IMR-90 (cell line): ENCODE results near the gene TPMT. TPM values are rescaled to one million over a fixed set of nuclear protein-coding genes. Genes with fewer than 3 reads are reported as not detected.

Experiments
- ATAC-seq: fragments of 200-7000 bp; cut with Tn5 transposase; 2 replicates; pipeline ENCODE4 v1.9.1; 2020; ENCODE audit warnings: low read depth, mild to moderate bottlenecking, moderate library complexity
- BruUV-seq: library from RNA; stranded (reverse); fragments of 400-500 nt; replicated peaks from 2 replicates; lab custom pipeline; 2021; lab: Mats Ljungman, UMichigan
- CTCF ChIA-PET: fragments of 300-600 bp; formaldehyde crosslinking; extraction: SDS; loops from one replicate; lab custom pipeline; 2021; ENCODE audit warnings: antibody characterized with exemption; lab: Yijun Ruan, JAX
- POLR2A ChIA-PET: fragments of 300-600 bp; sonication (Branson Sonifier 250); formaldehyde crosslinking; loops from one replicate; lab custom pipeline; 2022; ENCODE audit warnings: antibody characterized with exemption; ENCODE audit not compliant: unreplicated experiment; lab: Charles Lee
- DNase-seq: peaks from one replicate; pipeline ENCODE4 v3.0.0; 2013
- H2AFZ ChIP-seq: replicated peaks from 2 replicates; pipeline ENCODE3; 2013; ENCODE audit warnings: low read length, mild to moderate bottlenecking; ENCODE audit not compliant: poor library complexity
- H2AK5ac ChIP-seq: 2 replicates; pipeline ENCODE4 v1.6.1; 2013; ENCODE audit warnings: low read depth, low read length, inconsistent platforms
- H2AK9ac ChIP-seq: replicated peaks from 2 replicates; pipeline ENCODE3; 2013; ENCODE audit warnings: mild to moderate bottlenecking, low read depth, low read length, moderate library complexity; ENCODE audit not compliant: poor library complexity
- H2BK120ac ChIP-seq: 2 replicates; pipeline ENCODE4 v1.6.1; 2013; ENCODE audit warnings: low read depth, low read length, inconsistent platforms
- H2BK15ac ChIP-seq: 3 replicates; pipeline ENCODE4 v1.6.1; 2013; ENCODE audit warnings: low read depth, low read length, inconsistent platforms
- H2BK20ac ChIP-seq: 2 replicates; pipeline ENCODE4 v1.6.1; 2013; ENCODE audit warnings: low read depth, mild to moderate bottlenecking, inconsistent platforms, low read length, moderate library complexity
- H2BK5ac ChIP-seq: 2 replicates; pipeline ENCODE4 v1.6.1; 2013; ENCODE audit warnings: mild to moderate bottlenecking, low read depth, low read length, inconsistent platforms; ENCODE audit not compliant: poor library complexity, severe bottlenecking
- H3K14ac ChIP-seq: replicated peaks from 2 replicates; pipeline ENCODE4 v1.6.1; 2013; ENCODE audit warnings: low read depth, low read length, inconsistent platforms
- H3K18ac ChIP-seq: 2 replicates; pipeline ENCODE4 v1.6.1; 2013; ENCODE audit warnings: low read depth, low read length, control low read depth
- H3K23ac ChIP-seq: 2 replicates; pipeline ENCODE4 v1.6.1; 2013; ENCODE audit warnings: low read depth, low read length, inconsistent platforms
- H3K27ac ChIP-seq: 2 replicates; pipeline ENCODE4 v1.5.1; 2013; ENCODE audit warnings: mild to moderate bottlenecking, control low read depth, low read length; ENCODE audit not compliant: insufficient read depth
- H3K27me3 ChIP-seq: 2 replicates; pipeline ENCODE4 v1.6.1; 2013; ENCODE audit warnings: low read length; ENCODE audit not compliant: control insufficient read depth, insufficient read depth
- H3K36me3 ChIP-seq: 2 replicates; pipeline ENCODE4 v1.6.1; 2013; ENCODE audit warnings: low read length, mixed read lengths; ENCODE audit not compliant: control insufficient read depth, insufficient read depth
- H3K4ac ChIP-seq: 2 replicates; pipeline ENCODE4 v1.6.1; 2013; ENCODE audit warnings: low read depth, low read length, inconsistent platforms
- H3K4me1 ChIP-seq: 2 replicates; pipeline ENCODE4 v1.6.1; 2013; ENCODE audit warnings: low read length, mixed read lengths; ENCODE audit not compliant: control insufficient read depth, insufficient read depth
- H3K4me2 ChIP-seq: 2 replicates; pipeline ENCODE4 v1.6.1; 2013; ENCODE audit warnings: low read depth, mild to moderate bottlenecking, control low read depth, low read length, moderate library complexity
- H3K4me3 ChIP-seq: 2 replicates; pipeline ENCODE4 v1.5.1; 2013; ENCODE audit warnings: low read depth, mild to moderate bottlenecking, control low read depth, low read length, moderate library complexity; ENCODE audit not compliant: insufficient read depth
- H3K56ac ChIP-seq: 2 replicates; pipeline ENCODE4 v1.6.1; 2013; ENCODE audit warnings: low read length, inconsistent platforms; ENCODE audit not compliant: insufficient read depth; ENCODE audit errors: extremely low read depth
- H3K79me1 ChIP-seq, 2 experiments: 2 replicates each; pipeline ENCODE4 v1.6.1; 2013; ENCODE audit warnings: low read length in 2 of 2, inconsistent platforms in 1 of 2, low read depth in 1 of 2
- H3K9ac ChIP-seq: 2 replicates; pipeline ENCODE4 v1.6.1; 2013; ENCODE audit warnings: low read depth, low read length, control low read depth
- H3K9me1 ChIP-seq: 2 replicates; pipeline ENCODE4 v1.6.1; 2013; ENCODE audit warnings: low read length, inconsistent platforms; ENCODE audit not compliant: insufficient read depth
- H3K9me3 ChIP-seq: 2 replicates; pipeline ENCODE4 v1.6.1; 2013; ENCODE audit warnings: low read length; ENCODE audit not compliant: control insufficient read depth, insufficient read depth
- H4K20me1 ChIP-seq: 2 replicates; pipeline ENCODE4 v1.6.1; 2013; ENCODE audit warnings: low read length, inconsistent platforms; ENCODE audit not compliant: insufficient read depth
- H4K5ac ChIP-seq: 2 replicates; pipeline ENCODE4 v1.6.1; 2013; ENCODE audit warnings: mild to moderate bottlenecking, low read depth, low read length, control low read depth
- H4K8ac ChIP-seq, 2 experiments: 2 replicates each; pipeline ENCODE4 v1.6.1; 2013; ENCODE audit warnings: low read depth in 2 of 2, low read length in 2 of 2, control low read depth in 1 of 2, inconsistent platforms in 1 of 2
- H4K91ac ChIP-seq: 2 replicates; pipeline ENCODE4 v1.6.1; 2013; ENCODE audit warnings: low read depth, low read length, inconsistent platforms; ENCODE audit not compliant: insufficient read depth
- CHD1 ChIP-seq: IDR thresholded peaks from 2 replicates; pipeline ENCODE4 v1.6.1; 2012; ENCODE audit warnings: low read depth, low read length, improper control_type of control experiment
- FOS ChIP-seq: fragments of 150-350 bp; IDR thresholded peaks from 2 replicates; pipeline ENCODE4 v1.6.1; 2016; ENCODE audit warnings: low read depth, low read length
- MAFK ChIP-seq: IDR thresholded peaks from 2 replicates; pipeline ENCODE4 v1.6.1; 2012; ENCODE audit warnings: low read depth, low read length, improper control_type of control experiment
- MXI1 ChIP-seq: IDR thresholded peaks from 2 replicates; pipeline ENCODE4 v1.6.1; 2012; ENCODE audit warnings: low read depth, mild to moderate bottlenecking, low read length, moderate library complexity, borderline replicate concordance
- NFE2L2 ChIP-seq: fragments of 150-350 bp; IDR thresholded peaks from 2 replicates; pipeline ENCODE4 v1.6.1; 2016; ENCODE audit warnings: low read depth, mild to moderate bottlenecking, low read length
- POLR2A ChIP-seq: IDR thresholded peaks from 2 replicates; pipeline ENCODE4 v1.6.1; 2012; ENCODE audit warnings: mild to moderate bottlenecking, low read depth, low read length
- RAD21 ChIP-seq: IDR thresholded peaks from 2 replicates; pipeline ENCODE4 v1.6.1; 2012; ENCODE audit warnings: low read length, improper control_type of control experiment
- RCOR1 ChIP-seq: IDR thresholded peaks from 2 replicates; pipeline ENCODE4 v1.6.1; 2012; ENCODE audit warnings: mild to moderate bottlenecking, low read length, improper control_type of control experiment; ENCODE audit not compliant: insufficient replicate concordance
- RFX5 ChIP-seq: IDR thresholded peaks from 2 replicates; pipeline ENCODE4 v1.8.0; 2012; ENCODE audit warnings: low read depth, mild to moderate bottlenecking, low read length, moderate library complexity
- SMC3 ChIP-seq: fragments of 150-350 bp; IDR thresholded peaks from 2 replicates; pipeline ENCODE4 v1.6.1; 2016; ENCODE audit warnings: low read depth, mild to moderate bottlenecking, antibody characterized with exemption, low read length, moderate library complexity
- WGBS, 2 experiments: methylation state at CpG; one replicate each; pipeline versions ENCODE4 v1.1.5 to v1.1.7; 2013; ENCODE audit warnings: missing lambda C conversion rate in 2 of 2; ENCODE audit not compliant: insufficient read length in 1 of 2; ENCODE audit errors: extremely low coverage in 2 of 2; 5-methylcytosine and 5-hydroxymethylcytosine counted together
- dilution Hi-C: fragments of 300-500 bp; cut with HindIII; formaldehyde crosslinking; loops from one replicate; pipeline ENCODE4 v1.14.3; 2018; ENCODE audit warnings: low sequenced_read_pairs; ENCODE audit not compliant: unreplicated experiment
- in situ Hi-C: fragments of 300-500 bp; cut with MboI; formaldehyde crosslinking; loops from 3 replicates; pipeline ENCODE4 v1.14.3; 2019; ENCODE audit warnings: low sequenced_read_pairs, inconsistent platforms, mixed read lengths
- intact Hi-C: fragments of 100-400 bp; cut with micrococcal nuclease; formaldehyde crosslinking; loops from 2 replicates; pipeline ENCODE4 v1.10.0; 2022
- polyA plus RNA-seq, 3 experiments: library from polyadenylated mRNA; depleted of rRNA; stranded (reverse); fragments of >200 nt; gene quantifications; 2 replicates each; pipeline ENCODE4 v1.2.3, GENCODE V29; 2012; ENCODE audit warnings: low replicate concordance in 1 of 3
- total RNA-seq: library from RNA; depleted of rRNA; stranded (reverse); fragments of >200 nt; gene quantifications from 2 replicates; pipeline ENCODE4 v1.2.3, GENCODE V29; 2012
- TF ChIP-seq, protein P1 (sequence below): fragments of 150-350 bp; IDR thresholded peaks from 2 replicates; pipeline ENCODE4 v1.6.1; 2017; ENCODE audit warnings: mild to moderate bottlenecking, antibody characterized with exemption, low read length, low read depth
- TF ChIP-seq, protein P2 (sequence below): conservative IDR thresholded peaks from 2 replicates; pipeline ENCODE4 v1.5.1; 2012; ENCODE audit warnings: mild to moderate bottlenecking, low read depth, low read length, improper control_type of control experiment

The TPMT gene
- total and polyA plus RNA-seq, 2 of the 4 experiments (the other 2 are of a cell fraction) = 10.8 to 14.1 TPM

DNA sequence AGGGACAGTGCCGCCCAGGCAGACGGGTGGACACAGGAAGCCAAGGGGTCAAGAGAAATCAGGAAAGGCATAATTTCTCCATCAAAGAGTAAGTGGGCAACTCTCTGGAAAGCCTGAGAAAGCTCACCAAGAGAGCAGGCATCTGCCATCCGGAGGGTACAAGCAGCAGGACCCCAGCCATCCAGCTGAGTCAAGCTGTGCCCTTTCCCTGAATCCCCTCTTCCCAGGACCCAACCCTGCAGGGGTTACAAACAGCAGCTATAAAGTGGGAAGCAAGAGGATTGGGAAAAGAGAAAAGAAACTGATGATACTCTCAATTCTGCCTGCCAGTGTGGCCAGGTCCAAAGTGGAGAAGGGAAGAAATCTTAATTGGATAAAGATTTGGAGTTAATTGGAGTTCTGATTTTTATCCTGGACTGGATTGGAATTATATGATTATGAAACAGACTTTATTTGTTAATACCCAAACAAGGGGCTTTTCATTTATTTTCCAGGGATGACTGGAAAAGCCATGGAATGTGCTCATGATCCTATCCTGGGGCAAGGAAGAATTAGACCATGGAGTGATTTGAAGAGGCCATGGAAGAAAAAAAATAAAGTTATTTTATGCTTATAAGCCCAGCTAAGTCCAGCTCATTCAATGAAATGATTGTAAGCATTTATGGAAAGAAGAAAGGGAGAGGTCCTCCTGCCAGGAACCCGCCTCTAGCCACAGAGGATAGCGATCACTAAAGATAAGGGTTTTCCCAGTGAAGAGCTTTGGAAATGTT, 67.3 kb downstream of the TPMT start:
- no TSS peak for BruUV-seq
- no peak for ATAC-seq

More for the DNA sequence above, 67.3 kb downstream of the TPMT start:
- dilution Hi-C loops (no loop called here), in situ Hi-C loops (no loop called here), intact Hi-C loops (no loop called here)
- H3K18ac ChIP-seq = no peak overlapping the region
- H3K9me1 ChIP-seq = no peaks in the 10 kb centered on the region
- H3K9me3 ChIP-seq = peaks cover 11% of the 10 kb centered on the region
- POLR2A ChIA-PET = no interaction called here
- H3K4me3 ChIP-seq = no peak overlapping the region
- CTCF ChIA-PET = no interaction called here
- H3K36me3 ChIP-seq = no peaks in the 10 kb centered on the region
- TF ChIP-seq POLR2A (no peak), MXI1 (no peak), RCOR1 (no peak), RAD21 (no peak), MAFK (no peak), SMC3 (no peak), RFX5 (no peak), CHD1 (no peak), FOS (no peak), NFE2L2 (no peak)
- TF ChIP-seq, protein P1, sequence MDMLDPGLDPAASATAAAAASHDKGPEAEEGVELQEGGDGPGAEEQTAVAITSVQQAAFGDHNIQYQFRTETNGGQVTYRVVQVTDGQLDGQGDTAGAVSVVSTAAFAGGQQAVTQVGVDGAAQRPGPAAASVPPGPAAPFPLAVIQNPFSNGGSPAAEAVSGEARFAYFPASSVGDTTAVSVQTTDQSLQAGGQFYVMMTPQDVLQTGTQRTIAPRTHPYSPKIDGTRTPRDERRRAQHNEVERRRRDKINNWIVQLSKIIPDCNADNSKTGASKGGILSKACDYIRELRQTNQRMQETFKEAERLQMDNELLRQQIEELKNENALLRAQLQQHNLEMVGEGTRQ = no peak
- TF ChIP-seq, protein P2, sequence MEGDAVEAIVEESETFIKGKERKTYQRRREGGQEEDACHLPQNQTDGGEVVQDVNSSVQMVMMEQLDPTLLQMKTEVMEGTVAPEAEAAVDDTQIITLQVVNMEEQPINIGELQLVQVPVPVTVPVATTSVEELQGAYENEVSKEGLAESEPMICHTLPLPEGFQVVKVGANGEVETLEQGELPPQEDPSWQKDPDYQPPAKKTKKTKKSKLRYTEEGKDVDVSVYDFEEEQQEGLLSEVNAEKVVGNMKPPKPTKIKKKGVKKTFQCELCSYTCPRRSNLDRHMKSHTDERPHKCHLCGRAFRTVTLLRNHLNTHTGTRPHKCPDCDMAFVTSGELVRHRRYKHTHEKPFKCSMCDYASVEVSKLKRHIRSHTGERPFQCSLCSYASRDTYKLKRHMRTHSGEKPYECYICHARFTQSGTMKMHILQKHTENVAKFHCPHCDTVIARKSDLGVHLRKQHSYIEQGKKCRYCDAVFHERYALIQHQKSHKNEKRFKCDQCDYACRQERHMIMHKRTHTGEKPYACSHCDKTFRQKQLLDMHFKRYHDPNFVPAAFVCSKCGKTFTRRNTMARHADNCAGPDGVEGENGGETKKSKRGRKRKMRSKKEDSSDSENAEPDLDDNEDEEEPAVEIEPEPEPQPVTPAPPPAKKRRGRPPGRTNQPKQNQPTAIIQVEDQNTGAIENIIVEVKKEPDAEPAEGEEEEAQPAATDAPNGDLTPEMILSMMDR = no peak
- H3K14ac ChIP-seq = no peak overlapping the region
- H3K27ac ChIP-seq = no peak overlapping the region
- no peak overlapping the region for H4K5ac ChIP-seq
- H2BK15ac ChIP-seq = no peak overlapping the region
- no peak overlapping the region for H4K8ac ChIP-seq
- no peaks in the 10 kb centered on the region for H4K20me1 ChIP-seq
- no peak overlapping the region for H4K91ac ChIP-seq
- no peak overlapping the region for H2BK120ac ChIP-seq
- H3K23ac ChIP-seq = no peak overlapping the region
- no peak overlapping the region for H2AFZ ChIP-seq
- no peaks in the 10 kb centered on the region for H3K27me3 ChIP-seq
- 75% methylated on average over 2 of the region's 5 CpGs; no CpG with 5 or more reads in 1 of the 2 experiments for WGBS, 2 experiments
- no peaks in the 10 kb centered on the region for H3K79me1 ChIP-seq
- no peak overlapping the region for H2BK5ac ChIP-seq
- no peak overlapping the region for H3K4ac ChIP-seq
- H2AK9ac ChIP-seq = no peak overlapping the region
- H2BK20ac ChIP-seq = no peak overlapping the region
- no peak overlapping the region for H3K9ac ChIP-seq
- no peak overlapping the region for H2AK5ac ChIP-seq
- no peak overlapping the region for H3K4me2 ChIP-seq
- no peak overlapping the region for H3K56ac ChIP-seq
- H3K4me1 ChIP-seq = peaks cover 2% of the 10 kb centered on the region
- no peak for DNase-seq
